Osteocyte (in vitro differentiated cells): ENCODE measurements around the gene RHOF. TPM values are rescaled to one million over a fixed set of nuclear protein-coding genes. Genes with fewer than 3 reads are reported as not detected.
A peak's percentile ranks its signal among the peaks of the same experiment; 100 is the strongest.

Source experiments
- DNase-seq: peaks from one replicate; pipeline ENCODE4 v3.0.0; 2021; ENCODE audit warnings: mixed read lengths; ENCODE audit not compliant: unreplicated experiment; ENCODE audit errors: extremely low spot score
- H3K27ac Mint-ChIP-seq: one replicate; pipeline ENCODE4 v1.8.0; 2021; ENCODE audit warnings: mild to moderate bottlenecking, mixed read lengths; ENCODE audit not compliant: unreplicated experiment
- H3K27me3 Mint-ChIP-seq: one replicate; pipeline ENCODE4 v1.8.0; 2021; ENCODE audit warnings: mixed read lengths; ENCODE audit not compliant: unreplicated experiment
- H3K36me3 Mint-ChIP-seq: one replicate; pipeline ENCODE4 v1.8.0; 2021; ENCODE audit warnings: mixed read lengths; ENCODE audit not compliant: unreplicated experiment
- H3K4me1 Mint-ChIP-seq: one replicate; pipeline ENCODE4 v1.8.0; 2021; ENCODE audit warnings: mixed read lengths; ENCODE audit not compliant: unreplicated experiment
- H3K4me3 Mint-ChIP-seq: one replicate; pipeline ENCODE4 v1.8.0; 2021; ENCODE audit warnings: mild to moderate bottlenecking, moderate library complexity, mixed read lengths; ENCODE audit not compliant: unreplicated experiment
- H3K9me3 Mint-ChIP-seq: one replicate; pipeline ENCODE4 v1.8.0; 2021; ENCODE audit warnings: mixed read lengths; ENCODE audit not compliant: unreplicated experiment
- CTCF ChIP-seq: fragments of 200-600 bp; sonication (generic); IDR thresholded peaks from 2 replicates; pipeline ENCODE4 v1.5.0; 2021; ENCODE audit warnings: antibody characterized with exemption, mild to moderate bottlenecking, moderate library complexity
- total RNA-seq: library from RNA; stranded (reverse); gene quantifications from 2 replicates; pipeline ENCODE4 v1.2.1, GENCODE V29; 2021

RHOF gene
- total RNA-seq, 1 donor from 2014 or later: 11.3 TPM

GRCh38 chr12:121812921-121813896, 19.7 kb upstream of the RHOF start:
- Mint-ChIP-seq H3K4me1 (peaks cover 27% of the 10 kb centered on the region), H3K36me3 (peaks cover 32% of the 10 kb centered on the region), H3K9me3 (no peaks in the 10 kb centered on the region), H3K27ac (peak overlapping the region; percentile 35), H3K4me3 (peak overlapping the region; percentile 74), H3K27me3 (no peaks in the 10 kb centered on the region)
- no peak for TF ChIP-seq CTCF
- no peak for DNase-seq

- no peak for DNase-seq
Observed at GRCh38 chr12:121812320-121812871, 18.9 kb upstream of the RHOF start.

GRCh38 chr12:121811434-121812319, 18.2 kb upstream of the RHOF start:
- H3K27me3 Mint-ChIP-seq: no peaks in the 10 kb centered on the region
- H3K4me3 Mint-ChIP-seq: peak overlapping the region; percentile 74
- DNase-seq: peak; percentile 94
- H3K4me1 Mint-ChIP-seq: peaks cover 34% of the 10 kb centered on the region
- no peaks in the 10 kb centered on the region for H3K9me3 Mint-ChIP-seq
- H3K36me3 Mint-ChIP-seq: peaks cover 28% of the 10 kb centered on the region
- TF ChIP-seq CTCF: peak; percentile 100
- H3K27ac Mint-ChIP-seq: peak overlapping the region; percentile 64

More at GRCh38 chr12:121812320-121812871, 18.9 kb upstream of the RHOF start:
- Mint-ChIP-seq H3K4me1 (peaks cover 28% of the 10 kb centered on the region), H3K27me3 (no peaks in the 10 kb centered on the region), H3K9me3 (no peaks in the 10 kb centered on the region), H3K4me3 (peak overlapping the region; percentile 74), H3K27ac (peak overlapping the region; percentile 27), H3K36me3 (peaks cover 28% of the 10 kb centered on the region)
- TF ChIP-seq CTCF: no peak

GRCh38 chr12:121810833-121811433, 17.4 kb upstream of the RHOF start:
- Mint-ChIP-seq H3K9me3 (no peaks in the 10 kb centered on the region), H3K27ac (peak overlapping the region; percentile 41), H3K4me1 (peaks cover 41% of the 10 kb centered on the region), H3K36me3 (peaks cover 24% of the 10 kb centered on the region), H3K4me3 (peak overlapping the region; percentile 66), H3K27me3 (no peaks in the 10 kb centered on the region)
- no peak for DNase-seq
- no peak for TF ChIP-seq CTCF
